Urothelium cell line (cell line): ENCODE results near the gene TENT4B.

ENCODE experiments used
- DNase-seq: peaks from one replicate; pipeline ENCODE4 v3.0.0; 2011; ENCODE audit warnings: low spot score, mixed read lengths
- FAIRE-seq: peaks from 2 replicates; lab custom pipeline; 2011; peaks lifted over from hg19 to GRCh38; lab: Jason Lieb, UNC

The TENT4B gene

DNA sequence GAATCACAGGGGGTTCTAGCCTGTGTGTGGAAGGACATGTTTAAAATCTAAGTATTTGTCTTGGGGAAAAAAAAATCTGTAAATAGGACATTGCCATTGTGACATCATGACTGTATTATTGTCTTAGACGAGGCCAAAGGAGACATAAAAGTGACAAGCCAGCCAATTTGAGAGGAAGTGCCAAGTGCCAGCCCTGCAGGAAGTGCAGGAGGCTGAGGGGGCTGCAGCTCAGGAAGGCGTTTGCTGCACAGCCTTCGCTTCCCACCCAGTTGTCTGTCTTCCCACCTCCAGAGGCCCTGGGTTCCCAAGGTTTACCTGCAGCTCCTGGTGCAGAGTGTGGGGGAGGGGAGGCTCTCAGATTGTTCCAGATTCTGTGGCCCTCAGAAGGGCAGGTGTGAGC, 114.5 kb downstream of the TENT4B start:
- FAIRE-seq = no peak
- DNase-seq = no peak

DNA sequence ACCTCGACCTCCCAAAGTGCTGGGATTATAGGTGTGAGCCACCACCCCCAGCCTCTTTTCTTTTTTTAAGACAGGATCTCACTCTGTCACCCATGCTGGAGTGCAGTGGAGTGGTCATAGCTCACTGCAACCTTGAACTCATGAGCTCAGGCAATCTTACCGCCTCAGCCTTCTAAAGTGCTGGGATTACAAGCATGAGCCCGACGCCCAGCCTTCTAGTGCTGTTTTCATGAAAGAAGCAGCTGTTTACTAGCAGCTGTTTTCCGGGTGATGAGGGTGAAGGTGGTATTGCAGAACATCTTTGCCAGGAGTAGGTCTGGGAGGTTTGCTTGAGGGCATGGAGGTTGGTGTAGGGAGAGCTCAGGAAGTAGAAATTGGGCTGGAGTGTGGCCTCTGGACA, 115.2 kb downstream of the TENT4B start:
- DNase-seq (no peak), FAIRE-seq (no peak)

DNA sequence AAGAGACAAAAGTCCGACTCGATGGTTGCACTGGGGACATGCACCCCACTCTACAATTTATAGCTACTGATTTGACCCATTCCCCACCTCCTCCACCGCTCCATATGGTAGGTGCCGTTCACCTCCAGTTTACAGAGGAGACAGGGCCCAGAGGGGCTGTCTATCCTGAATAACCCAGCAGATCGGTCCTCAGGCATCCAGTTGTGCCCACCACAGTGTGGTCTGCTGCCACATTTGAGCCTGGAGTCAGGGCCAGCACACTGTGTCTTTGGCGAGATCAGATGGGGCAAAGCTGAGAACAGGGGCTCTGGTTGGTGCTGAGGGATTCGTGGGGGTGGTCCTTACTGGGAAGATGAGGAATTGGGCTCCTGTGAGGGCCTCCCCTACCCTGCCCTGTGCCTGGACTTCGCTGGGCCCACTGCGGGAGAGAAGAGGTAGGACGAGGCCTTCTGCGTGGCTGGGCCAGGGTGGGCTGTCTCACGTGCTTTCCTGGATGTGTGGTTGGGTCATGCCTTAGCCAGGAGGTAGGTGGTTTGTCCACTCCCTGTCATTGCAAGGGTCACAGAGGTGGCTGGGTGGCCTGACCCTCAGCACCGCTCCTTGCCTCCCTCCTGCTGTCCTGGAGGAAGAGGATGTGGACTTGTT, 116.1 kb downstream of the TENT4B start:
- DNase-seq (no peak), FAIRE-seq (no peak)

GRCh38 chr16:50269769-50270509, 116.8 kb downstream of the TENT4B start:
- FAIRE-seq (no peak), DNase-seq (no peak)

DNA sequence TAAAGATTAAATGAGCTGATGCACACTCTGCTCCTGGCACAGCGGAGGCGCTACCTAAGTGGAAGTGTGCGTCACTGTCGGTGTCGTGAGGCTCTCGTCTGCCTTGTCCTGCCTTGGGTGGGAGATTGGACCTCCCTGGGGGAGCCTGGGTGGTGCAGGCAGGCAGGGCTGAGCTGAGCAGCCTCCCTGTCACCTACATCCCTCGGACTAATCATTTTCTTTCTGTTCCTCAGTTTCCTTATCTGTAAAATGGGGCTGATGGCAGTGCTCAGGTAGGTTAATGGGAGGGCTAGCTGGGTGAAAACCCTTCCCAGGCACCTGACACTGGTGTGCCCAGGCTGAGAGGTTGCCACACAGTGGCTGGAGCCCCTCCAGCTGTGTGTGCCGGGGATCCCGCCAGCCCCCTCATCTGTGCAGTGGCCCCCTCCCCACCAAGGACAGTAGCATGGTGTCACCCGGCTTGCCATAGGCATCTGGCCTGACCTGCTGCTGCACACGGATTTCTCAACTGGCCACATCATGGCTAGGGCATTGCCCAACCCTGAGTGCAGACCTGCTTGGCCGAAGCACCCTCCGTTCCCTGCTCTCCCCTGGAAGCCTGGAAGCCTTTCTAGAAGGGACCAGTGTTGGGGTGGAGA, 117.5 kb downstream of the TENT4B start:
- no peak for FAIRE-seq

GRCh38 chr16:50271148-50272041, 118.3 kb downstream of the TENT4B start:
- no peak for DNase-seq

More for the DNA sequence above, 117.5 kb downstream of the TENT4B start:
- no peak for DNase-seq

GRCh38 chr16:50272111-50272571, 119.0 kb downstream of the TENT4B start:
- DNase-seq = no peak

More at GRCh38 chr16:50271148-50272041, 118.3 kb downstream of the TENT4B start:
- no peak for FAIRE-seq

DNA sequence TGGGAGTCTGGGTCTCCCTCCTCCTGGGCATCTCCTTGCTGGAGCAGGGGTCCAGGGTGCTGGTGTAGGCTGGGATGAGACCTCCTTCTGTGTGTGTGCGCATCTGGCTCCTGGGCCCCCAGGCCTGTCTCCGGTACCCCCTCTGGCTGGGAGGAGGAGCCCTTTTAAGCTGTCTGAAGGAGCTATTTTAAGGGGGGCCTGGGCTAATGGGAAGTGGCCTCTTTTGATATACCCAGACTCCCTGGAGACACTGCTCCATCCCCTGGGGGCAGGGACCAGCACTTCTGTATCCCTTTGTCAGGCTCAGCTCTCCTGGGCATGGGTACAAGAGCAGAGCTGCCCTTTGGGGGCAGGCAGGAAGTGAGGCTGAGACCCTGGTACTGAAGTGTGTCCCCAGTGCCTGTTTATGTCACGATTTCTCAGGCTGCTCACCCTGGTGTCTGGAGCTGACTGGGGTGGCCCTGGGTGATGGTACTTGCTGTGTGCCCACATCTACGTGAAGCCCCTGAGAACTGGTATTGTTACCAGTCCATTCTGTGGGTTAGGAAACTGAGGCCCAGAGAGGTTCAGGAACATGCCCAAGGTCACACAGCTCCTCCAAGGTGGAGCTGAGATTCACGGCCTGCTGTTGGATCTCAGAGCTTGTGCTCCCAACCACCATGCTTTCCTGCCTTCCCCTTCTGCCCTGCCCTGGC, 119.7 kb downstream of the TENT4B start:
- FAIRE-seq (no peak), DNase-seq (no peak)

More at GRCh38 chr16:50272111-50272571, 119.0 kb downstream of the TENT4B start:
- FAIRE-seq = no peak

DNA sequence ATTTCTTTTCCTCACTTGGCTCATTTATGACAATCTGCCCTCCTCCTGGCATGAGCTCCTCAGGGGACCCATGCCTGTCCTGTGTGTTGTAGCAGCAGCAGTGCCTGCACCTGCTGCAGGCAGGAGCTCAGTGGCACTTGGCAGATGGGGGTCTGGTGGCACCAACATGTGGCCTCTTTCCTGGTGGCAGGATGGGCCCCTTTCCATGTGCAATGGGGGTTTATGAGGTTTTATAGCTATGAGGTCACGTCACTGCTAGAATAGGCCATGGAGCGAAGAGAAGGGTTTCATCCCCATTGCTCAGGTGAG, 120.2 kb downstream of the TENT4B start:
- DNase-seq (no peak), FAIRE-seq (no peak)

- FAIRE-seq (no peak), DNase-seq (no peak)
Observed at GRCh38 chr16:50273888-50274325, 120.8 kb downstream of the TENT4B start.

DNA sequence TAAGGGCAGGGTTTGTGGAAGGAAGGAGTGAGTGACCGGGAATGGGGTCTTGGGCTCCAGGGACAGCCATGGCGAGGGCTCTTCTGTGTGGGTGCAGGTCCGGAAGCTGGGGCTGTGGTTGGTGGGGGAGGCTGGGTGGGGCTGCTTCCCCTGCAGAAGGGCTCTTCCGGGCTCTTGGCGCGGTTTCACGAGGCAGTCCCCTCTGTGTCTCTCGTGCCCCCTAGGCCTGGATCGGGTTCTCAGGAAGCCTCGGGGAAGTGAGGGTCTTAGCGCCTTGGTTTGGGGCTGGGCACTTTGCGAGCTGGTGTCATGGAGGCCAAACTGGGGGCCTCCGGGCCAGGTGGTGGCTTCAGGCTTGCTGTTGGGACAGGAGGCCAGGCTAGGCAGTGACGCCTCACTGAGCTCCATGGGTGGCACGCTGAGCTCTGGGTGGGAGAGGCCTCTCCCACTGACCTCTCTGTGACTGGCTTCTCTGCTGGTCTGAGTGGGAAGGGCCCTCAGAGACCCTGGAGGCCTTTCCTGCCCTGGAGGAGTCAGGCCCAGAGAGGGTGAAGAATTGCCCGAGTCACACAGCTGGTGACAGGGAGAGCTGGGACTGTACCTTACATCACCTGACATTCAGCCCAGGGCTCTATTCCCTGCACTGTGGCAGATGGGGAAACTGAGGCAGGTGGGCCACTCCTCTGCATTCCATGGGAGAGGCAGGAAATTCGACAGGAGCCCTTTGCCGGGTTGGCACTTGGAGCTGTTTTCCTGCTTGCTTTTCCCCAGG, 121.4 kb downstream of the TENT4B start:
- no peak for DNase-seq
- FAIRE-seq = no peak

GRCh38 chr16:50275098-50275415, 122.0 kb downstream of the TENT4B start:
- FAIRE-seq (no peak), DNase-seq (no peak)

DNA sequence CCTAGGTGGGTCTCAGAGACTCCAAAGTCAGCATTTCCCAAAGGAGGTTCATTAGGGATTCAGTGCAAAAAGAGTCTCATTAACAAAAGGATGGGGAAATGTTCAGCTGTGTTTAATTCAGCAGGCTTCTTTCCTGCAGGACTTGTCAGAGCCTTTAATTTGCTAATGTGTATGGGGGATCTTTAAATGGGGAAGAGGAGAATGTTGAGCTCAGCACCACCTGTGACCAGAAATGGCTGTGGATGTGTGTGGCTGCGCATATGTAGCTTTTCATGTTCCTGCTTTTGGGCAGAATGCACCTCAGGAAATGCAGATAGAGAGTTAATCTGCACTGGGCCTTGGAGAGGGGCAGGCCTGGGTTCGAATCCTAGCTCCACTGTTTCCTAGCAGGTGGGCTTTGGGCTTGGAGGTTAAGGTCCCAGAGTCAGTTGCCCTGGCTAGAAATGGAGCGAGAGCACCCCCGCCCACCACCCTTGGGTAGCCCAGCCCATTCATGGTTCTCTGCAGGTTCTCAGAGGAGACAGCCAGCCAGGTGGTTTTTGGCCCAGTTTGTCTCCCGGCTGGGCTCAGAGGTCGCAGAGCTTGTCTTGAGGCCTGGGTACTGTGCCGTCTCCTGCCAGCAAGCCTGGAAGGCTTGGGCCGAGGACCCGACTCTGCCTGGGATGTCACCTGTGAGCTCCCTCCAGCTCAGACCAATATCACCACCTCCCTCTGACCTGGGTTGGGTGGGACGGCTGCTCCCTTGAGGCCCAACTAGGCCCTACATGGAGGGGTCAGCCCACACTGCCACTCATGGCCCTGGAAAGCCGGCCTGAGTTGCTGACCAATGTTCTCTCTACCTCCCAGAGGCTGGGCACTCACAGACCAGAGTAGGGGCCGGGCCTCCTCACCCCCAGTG, 122.6 kb downstream of the TENT4B start:
- FAIRE-seq (no peak), DNase-seq (no peak)

DNA sequence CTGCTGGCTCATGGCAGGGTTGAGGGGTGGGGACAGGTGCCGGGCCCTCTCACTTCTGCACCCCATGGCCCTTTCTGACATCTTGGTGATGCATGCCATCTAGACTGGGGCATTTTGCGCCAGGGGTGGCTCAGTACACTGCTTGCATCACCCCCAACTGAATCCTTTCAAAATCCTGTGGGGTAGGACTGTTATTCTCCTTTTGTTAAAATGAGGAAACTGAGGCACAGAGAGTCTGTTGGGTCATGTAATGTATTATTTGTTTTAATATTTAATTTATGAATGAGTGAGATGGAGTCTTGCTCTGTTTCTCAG, 123.2 kb downstream of the TENT4B start:
- no peak for FAIRE-seq
- no peak for DNase-seq

DNA sequence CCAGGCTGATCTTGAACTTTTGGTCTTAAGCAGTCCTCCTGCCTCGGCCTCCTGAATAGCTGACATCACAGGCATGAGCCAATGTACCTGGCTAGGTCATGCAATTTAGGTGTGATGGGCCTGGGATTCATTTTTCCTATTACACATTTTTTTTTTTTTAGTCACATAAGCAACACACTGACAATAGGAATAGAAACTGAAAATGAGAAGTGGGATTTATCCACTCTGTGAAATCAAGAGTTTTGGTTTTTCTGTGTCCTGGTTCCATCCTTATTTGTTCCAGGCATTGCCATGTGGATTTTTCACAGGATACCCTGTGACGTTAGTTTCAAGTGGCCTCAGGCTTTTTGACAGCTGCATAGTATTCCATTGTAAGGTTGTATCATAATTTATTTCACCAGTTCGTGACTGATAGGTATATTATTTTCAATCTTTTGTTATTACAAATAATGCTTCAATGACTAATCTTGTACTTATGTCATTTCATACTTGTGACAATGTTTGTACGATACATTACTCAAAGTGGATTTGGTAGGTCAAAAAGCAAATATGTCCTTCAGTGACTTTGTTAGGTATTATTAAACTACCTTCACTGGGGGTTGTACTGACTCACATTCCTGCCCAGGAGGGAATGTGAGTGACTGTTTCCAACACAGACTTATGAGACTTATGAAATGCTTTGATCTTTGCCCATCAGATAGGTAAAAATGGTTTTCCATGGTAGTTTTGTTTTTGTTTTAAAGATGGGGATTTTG, 123.9 kb downstream of the TENT4B start:
- FAIRE-seq (no peak), DNase-seq (no peak)

GRCh38 chr16:50278251-50278650, 125.1 kb downstream of the TENT4B start:
- FAIRE-seq (no peak), DNase-seq (no peak)

DNA sequence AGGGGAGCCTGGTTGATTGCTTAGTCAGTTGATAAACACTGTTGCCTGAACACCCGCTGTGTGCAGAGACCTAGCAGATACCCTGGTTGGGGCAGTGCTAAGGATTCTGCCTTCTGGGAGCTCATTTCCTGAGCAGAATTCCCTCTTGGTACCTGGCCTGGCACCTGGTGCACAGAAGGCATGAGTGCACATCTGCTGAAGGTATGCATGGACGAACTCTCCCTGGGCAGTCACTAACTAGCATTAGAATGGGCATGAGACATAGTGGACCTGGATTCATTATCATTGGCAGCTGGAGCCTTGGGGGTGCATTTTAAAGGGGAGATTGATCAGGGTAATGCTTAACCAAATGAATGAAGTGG, 126.4 kb downstream of the TENT4B start:
- DNase-seq = no peak
- FAIRE-seq = no peak

- FAIRE-seq = no peak
- DNase-seq = no peak
Observed at GRCh38 chr16:50280932-50281331, 127.8 kb downstream of the TENT4B start.
